ENCODE data around the gene ZFP3.
"Not testable (repeated sequence)": the region's sequence is repeated elsewhere in the genome, so short reads cannot be mapped to it uniquely, and the experiment has no call there.

ZFP3 gene

GRCh38 chr17:5126719-5127488 lies 48.6 kb downstream of the ZFP3 start:
- no peak for DNase-seq

- DNase-seq, result no peak
These were observed 49.6 kb downstream of the ZFP3 start for GRCh38 chr17:5127910-5128309.

GRCh38 chr17:5128387-5128786 lies 50.1 kb downstream of the ZFP3 start:
- not testable (repeated sequence) for DNase-seq

GRCh38 chr17:5128905-5129535 lies 50.8 kb downstream of the ZFP3 start:
- no peak for DNase-seq

- not testable (repeated sequence) for DNase-seq
These were observed 51.5 kb downstream of the ZFP3 start for GRCh38 chr17:5129770-5130169.

DNA sequence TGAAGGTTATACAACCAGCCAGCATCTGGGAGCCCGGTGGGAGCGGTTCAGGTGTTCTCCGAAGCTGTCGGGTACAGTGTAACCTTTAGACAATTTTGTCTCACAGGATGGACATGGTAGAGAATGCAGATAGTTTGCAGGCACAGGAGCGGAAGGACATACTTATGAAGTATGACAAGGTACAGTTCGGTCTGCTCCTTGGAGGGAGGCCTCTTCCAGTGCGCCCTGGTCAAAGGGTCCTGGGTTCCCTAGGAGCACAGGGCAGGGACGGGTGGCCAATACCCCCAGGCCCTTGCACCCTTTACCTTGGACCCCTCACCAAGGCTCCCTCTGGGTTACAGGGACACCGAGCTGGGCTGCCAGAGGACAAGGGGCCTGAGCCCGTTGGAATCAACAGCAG lies 52.0 kb downstream of the ZFP3 start:
- DNase-seq, result not testable (repeated sequence)

GRCh38 chr17:5130687-5131086 lies 52.4 kb downstream of the ZFP3 start:
- DNase-seq, result not testable (repeated sequence)

DNA sequence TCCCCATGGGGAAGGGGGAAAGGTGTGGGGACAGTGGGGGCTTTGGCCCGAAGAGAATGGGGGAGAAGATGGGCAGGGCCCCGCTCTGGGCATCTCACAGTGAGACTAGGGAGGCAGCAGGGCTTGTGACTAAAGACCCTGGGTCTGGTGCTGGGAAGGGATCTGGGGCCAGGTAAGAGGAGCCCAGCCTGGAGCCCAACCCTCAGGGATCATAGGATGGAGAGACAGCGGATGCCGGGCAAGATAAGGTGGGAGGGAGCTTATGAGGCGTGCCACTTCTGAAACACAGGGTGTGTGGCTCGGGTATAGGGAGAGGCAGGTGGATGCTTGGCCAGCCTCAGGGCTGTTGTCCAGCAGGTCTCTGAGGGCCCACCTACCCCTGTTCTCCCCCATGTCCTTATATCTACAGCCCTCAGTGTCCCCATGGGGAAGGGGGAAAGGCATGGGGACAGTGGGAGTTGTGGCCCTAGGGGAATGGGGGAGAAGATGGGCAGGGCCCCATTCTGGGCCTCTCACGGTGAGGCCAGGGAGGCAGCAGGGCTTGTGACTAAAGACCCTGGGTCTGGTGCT lies 53.0 kb downstream of the ZFP3 start:
- DNase-seq, result no peak

GRCh38 chr17:5131799-5132502 lies 53.7 kb downstream of the ZFP3 start:
- DNase-seq, result not testable (repeated sequence)

GRCh38 chr17:5132503-5133225 lies 54.4 kb downstream of the ZFP3 start:
- not testable (repeated sequence) for DNase-seq

DNA sequence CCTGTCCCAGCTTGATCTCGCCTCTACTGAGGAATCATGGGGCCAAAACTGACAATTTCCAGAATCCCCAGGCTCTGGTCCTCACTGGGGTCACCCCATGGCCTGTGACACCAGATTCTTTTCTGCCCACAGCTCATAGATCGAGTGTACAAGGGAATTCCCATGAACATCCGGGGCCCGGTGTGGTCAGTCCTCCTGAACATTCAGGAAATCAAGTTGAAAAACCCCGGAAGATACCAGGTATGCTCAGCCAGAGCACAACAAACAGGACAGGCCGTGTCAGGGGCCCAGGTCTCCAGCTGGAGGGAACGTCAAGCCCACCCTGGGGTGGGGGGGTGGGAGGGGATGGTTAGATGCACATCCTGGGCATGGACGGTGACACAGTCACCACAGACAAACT lies 55.0 kb downstream of the ZFP3 start:
- DNase-seq, result no peak

DNA sequence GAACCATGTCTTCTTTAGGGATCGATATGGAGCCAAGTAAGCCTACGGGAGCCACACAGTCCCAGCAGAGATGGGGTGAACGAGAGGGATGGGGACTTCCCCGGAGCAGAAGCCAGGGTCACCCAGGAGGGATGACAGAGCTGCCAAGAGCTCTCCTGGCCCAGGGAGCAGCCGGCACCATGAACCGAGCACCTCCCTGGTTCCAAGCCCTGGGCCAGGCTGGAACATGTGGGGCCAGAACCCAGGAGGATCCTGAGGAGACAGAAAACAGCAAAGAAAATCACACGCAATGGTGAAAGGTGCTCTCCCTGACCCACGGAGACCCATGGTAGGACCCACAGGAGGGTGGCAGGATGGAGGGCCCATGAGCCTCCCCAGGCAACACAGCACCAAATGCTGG lies 55.7 kb downstream of the ZFP3 start:
- DNase-seq, result not testable (repeated sequence)

DNA sequence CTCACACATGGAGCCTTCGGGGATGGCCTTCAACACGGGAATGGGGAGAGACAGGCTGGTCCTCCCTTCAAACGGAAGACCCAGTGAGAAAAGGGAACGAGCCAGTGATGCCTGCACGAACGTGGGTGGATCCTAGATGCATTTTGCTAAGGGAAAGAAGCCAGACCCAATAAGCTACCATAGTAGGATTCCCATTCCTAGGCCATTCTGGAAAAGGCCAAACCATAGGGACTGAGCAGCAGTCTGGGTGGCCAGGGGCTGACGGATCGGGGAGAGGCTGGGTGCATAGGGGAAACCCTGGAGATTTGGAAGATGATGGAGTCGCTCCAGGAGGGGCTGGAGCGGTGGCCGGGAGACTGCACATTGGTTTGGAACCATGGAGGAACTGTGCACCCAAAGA lies 56.3 kb downstream of the ZFP3 start:
- not testable (repeated sequence) for DNase-seq

DNA sequence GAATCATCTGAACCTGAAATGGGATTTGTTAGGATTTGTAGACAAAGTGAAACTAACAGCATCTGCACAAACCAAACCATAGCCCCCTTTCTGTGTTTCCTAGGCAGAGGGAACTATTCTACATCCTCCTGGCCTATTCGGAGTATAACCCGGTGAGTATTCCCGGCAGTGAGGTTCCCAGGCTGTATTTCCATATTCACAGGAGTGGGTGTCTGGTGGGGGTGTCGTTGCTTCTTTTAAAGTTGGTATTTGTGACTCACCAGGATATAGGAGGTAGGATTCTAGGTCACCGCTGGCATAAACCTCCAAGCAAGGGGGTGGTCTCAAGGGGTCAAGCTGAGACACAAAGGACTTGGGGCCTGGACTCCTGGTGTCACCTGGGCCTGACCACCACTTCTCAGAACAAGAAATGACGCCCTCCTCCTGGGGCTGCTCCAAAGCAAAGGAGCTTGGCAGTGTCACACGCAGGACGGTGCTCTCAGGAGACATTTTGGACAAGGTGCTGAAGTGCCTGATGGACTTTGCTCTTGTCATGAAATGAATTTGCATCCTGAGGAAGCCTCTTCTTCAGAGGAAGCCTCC lies 57.0 kb downstream of the ZFP3 start:
- not testable (repeated sequence) for DNase-seq

- DNase-seq, result no peak
These were observed 57.7 kb downstream of the ZFP3 start for GRCh38 chr17:5135726-5136579.

- not testable (repeated sequence) for DNase-seq
These were observed 58.5 kb downstream of the ZFP3 start for GRCh38 chr17:5136580-5137412.

GRCh38 chr17:5137511-5138197 lies 59.4 kb downstream of the ZFP3 start:
- DNase-seq, result not testable (repeated sequence)

DNA sequence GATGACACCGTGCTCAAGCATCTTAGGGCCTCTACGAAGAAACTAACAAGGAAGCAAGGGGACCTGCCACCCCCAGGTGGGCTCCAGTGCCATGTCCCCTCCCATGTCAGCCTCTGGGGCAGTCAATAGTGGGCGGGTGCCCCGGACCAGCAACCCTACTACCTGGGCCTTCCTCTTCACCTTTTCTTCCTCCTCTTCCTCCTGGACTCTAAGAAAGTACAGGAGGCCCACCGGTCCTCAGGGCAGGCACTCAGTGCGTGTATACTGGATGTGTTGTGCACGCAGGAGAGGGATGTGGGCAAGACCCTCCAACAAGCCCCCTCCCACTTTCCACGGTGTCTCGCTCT lies 59.9 kb downstream of the ZFP3 start:
- not testable (repeated sequence) for DNase-seq

GRCh38 chr17:5138616-5139457 lies 60.6 kb downstream of the ZFP3 start:
- no peak for DNase-seq
